Heart right ventricle (tissue), 16 donors: Measurements from ENCODE around the gene KY. TPM values are rescaled to one million over a fixed set of nuclear protein-coding genes. Genes with fewer than 3 reads are reported as not detected.
A peak's percentile ranks its signal among the peaks of the same experiment; 100 is the strongest.

Experiments
- ATAC-seq, 8 donors: fragments of 200-7000 bp; cut with Tn5 transposase; one replicate each; pipeline ENCODE4 v1.9.1; 2020; ENCODE audit warnings: mild to moderate bottlenecking in 8 of 8, moderate library complexity in 8 of 8, moderate number of reproducible peaks in 1 of 8
- DNase-seq, 2 donors: peaks; one replicate each; pipeline ENCODE4 v3.0.0-alpha.2; 2020
- H3K27ac ChIP-seq, 10 donors: fragments of 200-600 bp; sonication (generic) in 2 of 10; one replicate each; pipeline versions ENCODE4 v1.5.0 to v1.8.0; 2020 to 2022; ENCODE audit warnings: mild to moderate bottlenecking in 3 of 10
- H3K27me3 ChIP-seq, 7 donors: fragments of 200-600 bp; one replicate each; pipeline ENCODE4 v1.8.0; 2021 to 2022; ENCODE audit warnings: mild to moderate bottlenecking in 2 of 7
- H3K36me3 ChIP-seq, 9 donors: fragments of 200-600 bp; sonication (generic) in 1 of 9; one replicate each; pipeline versions ENCODE4 v1.5.0 to v1.8.0; 2020 to 2022; ENCODE audit warnings: mild to moderate bottlenecking in 2 of 9
- H3K4me1 ChIP-seq, 9 donors: fragments of 200-600 bp; sonication (generic) in 1 of 9; one replicate each; pipeline versions ENCODE4 v1.5.0 to v1.8.0; 2020 to 2022; ENCODE audit warnings: mild to moderate bottlenecking in 4 of 9
- H3K4me3 ChIP-seq, 10 donors: fragments of 200-600 bp; sonication (generic) in 2 of 10; one replicate each; pipeline versions ENCODE4 v1.5.0 to v1.8.0; 2020 to 2022; ENCODE audit warnings: mild to moderate bottlenecking in 7 of 10, moderate library complexity in 2 of 10
- H3K9me3 ChIP-seq, 11 donors: fragments of 200-600 bp in 10 of 11; sonication (generic) in 2 of 11; one replicate each; pipeline versions ENCODE4 v1.5.0 to v1.8.0; 2013 to 2022; ENCODE audit warnings: mild to moderate bottlenecking in 2 of 11, control low read depth in 1 of 11, moderate library complexity in 1 of 11
- WGBS, 2 donors: extraction: QIAGEN DNeasy Blood & Tissue Kit; methylation state at CpG; one replicate each; pipeline ENCODE4 v1.1.7; 2013; ENCODE audit warnings: inconsistent platforms in 1 of 2; 5-methylcytosine and 5-hydroxymethylcytosine counted together
- intact Hi-C, 10 donors: fragments of 100-400 bp; cut with DNase I; formaldehyde crosslinking; loops; one replicate each; pipeline versions ENCODE4 v1.11.1 to v1.14.2; 2022
- long read RNA-seq, 3 donors: library from polyadenylated mRNA; unstranded; transcript quantifications; one replicate each; pipeline ENCODE4 v2.0.0, GENCODE V29; 2020 to 2021
- polyA plus RNA-seq, 2 donors: library from polyadenylated mRNA; stranded (reverse); fragments of 200-250 nt; gene quantifications; one replicate each; pipeline ENCODE4 v1.2.3, GENCODE V29; 2013
- total RNA-seq, 10 donors: library from RNA; stranded (reverse); fragmentation: NEBNext Ultra II Directional in 3 of 10; extraction: Animal tissue kit (Norgen Biotek cat#: 25700) in 3 of 10; gene quantifications; one replicate each; pipeline versions ENCODE4 v1.2.1 to v1.2.4, GENCODE V29; 2021 to 2023
- TF ChIP-seq, protein P1 (sequence below), 9 donors: fragments of 200-600 bp; sonication (generic) in 2 of 9; IDR thresholded peaks; one replicate each; pipeline versions ENCODE4 v1.5.0 to v1.8.0; 2021 to 2022; ENCODE audit warnings: antibody characterized with exemption in 9 of 9, mild to moderate bottlenecking in 5 of 9, moderate library complexity in 1 of 9
- donor health status: Arrhythmogenic right ventricular cardiomyopathy.
- donor health status: ischemic (EF 13 %, LVEDD 7.1; RV severe dilation, severe dysfunction).
- donor health status: healthy with polysubstance abuse.
- donor health status: DM: no; HTN: yes; CAD: no.
- donor health status: DM: no; HTN: no; CAD: no.
- donor health status: ischemic (EF 25% LVEDD 6.9; RV normal size, moderate dysfunction).
- donor health status: ischemic (EF 25% LVEDD 5.7; RV mildly dilated, moderate dysfunction).
- donor health status: healthy.
- donor health status: DM: yes; HTN: yes; CAD: no.
- donor health status: Ischemic cardiomyopathy.
- donor health status: ischemic (EF 35%, LVEDD 5.7; RV mildly dilated, moderate dysfunction).
- donor health status: nonischemic (EF 11% LVEDD 7.7; RV severe dilation, severe dysfunction).
- donor health status: DM: yes; HTN: yes; CAD: no.
- donor health status: PGD.
- donor health status: ischemic (EF 29% LVEDD 5.4; RV normal size, mild dysfunction).
- donor health status: nonischemic (EF 23%, LVEDD 6.1; RV moderate dilation, normal function).

KY gene, protein sequence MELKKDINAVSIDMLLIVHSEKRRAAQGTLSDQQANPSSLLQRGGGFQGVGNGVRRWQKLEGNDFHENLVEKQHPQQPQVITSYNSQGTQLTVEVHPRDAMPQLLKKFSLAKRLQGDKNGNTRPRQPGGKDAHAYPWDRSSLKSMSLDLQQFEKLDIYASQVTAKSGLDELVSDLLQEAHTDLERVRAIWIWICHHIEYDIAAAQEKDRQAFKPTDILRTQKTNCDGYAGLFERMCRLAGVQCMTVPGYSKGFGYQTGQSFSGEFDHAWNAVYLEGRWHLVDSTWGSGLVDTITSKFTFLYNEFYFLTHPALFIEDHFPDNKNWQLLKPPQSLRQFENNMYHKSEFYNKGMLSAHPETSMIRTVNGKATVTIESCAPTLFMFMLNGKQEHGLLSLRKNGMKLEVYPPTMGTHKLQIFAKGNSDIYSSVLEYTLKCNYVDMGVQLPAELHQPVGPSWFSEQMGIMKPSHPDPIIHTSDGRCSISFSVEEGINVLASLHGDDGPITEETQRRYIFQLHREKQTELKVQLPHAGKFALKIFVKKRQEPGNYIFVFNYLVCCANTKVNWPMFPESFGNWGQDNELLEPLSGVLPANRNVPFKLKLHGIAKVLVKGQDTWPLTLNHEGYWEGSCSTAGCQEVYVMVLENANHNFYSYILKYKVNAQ
- total RNA-seq (10 to 100 TPM in 5 of 10 donors, 1 to 10 TPM in 5; 3.8 to 24.3 (median 10.5) TPM), polyA plus RNA-seq (1 to 10 TPM in 1 of 2 donors, under 1 TPM in 1; 0.46 to 3.4 TPM)
- long read RNA-seq, donor 1, partial matches to known transcripts = 0 of 7 reads
- long read RNA-seq, donor 1, other reads (novel, unspliced or antisense) = 7 of 7 reads
- long read RNA-seq, donor 2, partial matches to known transcripts = 1 of 8 reads
- long read RNA-seq, donor 2, other reads (novel, unspliced or antisense) = 5 of 8 reads
- long read RNA-seq, donor 3, partial matches to known transcripts = 0 of 2 reads
- long read RNA-seq, donor 3, other reads (novel, unspliced or antisense) = 1 of 2 reads

DNA sequence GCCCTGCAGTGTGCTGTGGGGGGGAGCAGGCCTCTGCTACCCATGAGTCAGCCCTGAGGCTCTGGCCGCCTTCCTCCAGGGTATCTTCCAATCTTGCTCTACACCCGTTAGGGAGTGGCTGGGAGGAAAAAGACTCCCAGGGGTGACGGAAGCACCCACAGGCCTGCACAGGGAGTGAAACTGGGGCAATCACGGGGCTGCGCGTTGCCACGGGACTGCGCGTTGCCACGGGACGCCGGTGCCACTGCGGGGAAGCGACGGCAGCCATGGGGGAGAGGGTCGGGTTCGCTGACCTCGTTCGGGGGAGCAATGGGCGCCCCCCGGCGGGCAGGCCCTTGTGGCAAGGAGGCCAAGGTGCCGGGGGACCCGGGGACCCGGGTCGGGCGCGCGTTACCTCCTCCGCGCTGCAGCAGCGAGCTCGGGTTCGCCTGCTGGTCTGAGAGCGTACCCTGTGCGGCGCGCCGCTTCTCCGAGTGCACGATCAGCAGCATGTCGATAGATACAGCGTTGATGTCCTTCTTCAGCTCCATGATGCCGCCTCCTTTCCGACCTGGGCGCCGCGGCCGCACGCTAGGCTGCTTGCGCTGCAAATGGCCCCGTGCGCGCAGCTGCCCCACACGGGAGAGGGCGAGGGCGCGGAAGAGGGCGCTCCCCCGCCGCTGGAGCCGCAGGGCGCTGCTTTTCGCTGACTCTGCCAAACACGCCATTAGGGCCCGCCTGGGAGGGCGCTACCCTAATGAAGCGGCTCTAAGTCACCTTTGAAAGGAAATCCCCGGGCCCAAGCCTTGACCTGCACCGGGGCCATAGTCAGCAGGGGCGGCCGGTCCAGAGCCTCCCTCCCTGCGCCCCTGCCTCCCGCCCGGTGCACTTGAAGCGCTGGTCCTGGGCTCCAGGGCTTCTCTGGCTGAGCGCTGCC lies at the start of gene KY:
Gene KY (minus strand): TSS at position 592 of the 916 bp plus-strand sequence. CDS start 62 bp downstream, at position 530.
- DNase-seq (peak; percentile 48 to 71), ATAC-seq (peak; percentile 85 to 95 (median 93))
- 2 to 4% methylated on average over 77 of the region's 77 CpGs for WGBS, 2 donors
- Histone ChIP-seq H3K4me3 (peak within 1 kb of the TSS; percentile 40 to 64 (median 58)), H3K36me3 (no peaks in the 10 kb centered on the region), H3K27me3 (peaks cover 0 to 24% (median 5%) of the 10 kb centered on the region in 7 donors), H3K4me1 (peaks cover 2 to 40% (median 15%) of the 10 kb centered on the region in 9 donors), H3K27ac (peak within 1 kb of the TSS; percentile 75 to 94 (median 88)), H3K9me3 (no peaks in the 10 kb centered on the region)
- intact Hi-C loops = loop anchor here in 6 of 10 donors (2.0 to 10.0 kb wide), 6 partner anchors 42 to 107 kb away; no protein-coding TSS in a partner anchor
- TF ChIP-seq, protein P1, sequence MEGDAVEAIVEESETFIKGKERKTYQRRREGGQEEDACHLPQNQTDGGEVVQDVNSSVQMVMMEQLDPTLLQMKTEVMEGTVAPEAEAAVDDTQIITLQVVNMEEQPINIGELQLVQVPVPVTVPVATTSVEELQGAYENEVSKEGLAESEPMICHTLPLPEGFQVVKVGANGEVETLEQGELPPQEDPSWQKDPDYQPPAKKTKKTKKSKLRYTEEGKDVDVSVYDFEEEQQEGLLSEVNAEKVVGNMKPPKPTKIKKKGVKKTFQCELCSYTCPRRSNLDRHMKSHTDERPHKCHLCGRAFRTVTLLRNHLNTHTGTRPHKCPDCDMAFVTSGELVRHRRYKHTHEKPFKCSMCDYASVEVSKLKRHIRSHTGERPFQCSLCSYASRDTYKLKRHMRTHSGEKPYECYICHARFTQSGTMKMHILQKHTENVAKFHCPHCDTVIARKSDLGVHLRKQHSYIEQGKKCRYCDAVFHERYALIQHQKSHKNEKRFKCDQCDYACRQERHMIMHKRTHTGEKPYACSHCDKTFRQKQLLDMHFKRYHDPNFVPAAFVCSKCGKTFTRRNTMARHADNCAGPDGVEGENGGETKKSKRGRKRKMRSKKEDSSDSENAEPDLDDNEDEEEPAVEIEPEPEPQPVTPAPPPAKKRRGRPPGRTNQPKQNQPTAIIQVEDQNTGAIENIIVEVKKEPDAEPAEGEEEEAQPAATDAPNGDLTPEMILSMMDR (IDR thresholded peaks at IDR 0.05) = peak in 6 of 9 donors; percentile 17 to 54 (median 42)

DNA sequence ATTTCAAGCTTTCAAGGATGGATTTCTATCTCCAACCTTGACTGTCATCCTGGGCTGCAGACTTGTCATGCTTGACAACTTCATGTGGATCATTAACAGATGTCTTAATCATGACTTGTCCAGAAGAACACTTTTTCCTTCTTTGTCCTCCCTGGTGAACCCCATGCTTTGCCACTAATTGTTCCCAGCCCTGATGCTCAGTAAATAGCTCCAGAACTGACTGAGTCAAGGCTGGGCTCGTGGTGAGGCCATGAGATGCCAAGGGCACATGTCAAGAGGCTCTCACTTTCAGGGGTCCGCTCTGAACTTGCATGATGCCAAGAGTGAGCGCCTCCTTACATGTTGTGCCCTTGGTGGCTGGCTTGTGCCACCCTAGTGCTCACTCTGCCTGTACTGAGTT lies 48.9 kb upstream of the KY start:
- H3K36me3 ChIP-seq = no peaks in the 10 kb centered on the region
- 75 to 84% methylated on average over 3 of the region's 3 CpGs for WGBS, 2 donors
- intact Hi-C loops = loop anchor here in 3 of 10 donors (5.0 to 10.0 kb wide), 3 partner anchors 52 to 55 kb away; no protein-coding TSS in a partner anchor
- H3K9me3 ChIP-seq = no peaks in the 10 kb centered on the region
- no peak overlapping the region for H3K4me3 ChIP-seq
- H3K27me3 ChIP-seq = no peaks in the 10 kb centered on the region
- DNase-seq (no peak), ATAC-seq (no peak)
- H3K4me1 ChIP-seq = peaks cover 0 to 50% (median 15%) of the 10 kb centered on the region in 9 donors
- peak overlapping the region in 1 of 10 donors; percentile 75 for H3K27ac ChIP-seq
- TF ChIP-seq, protein P1 (IDR thresholded peaks at IDR 0.05) = no peak

DNA sequence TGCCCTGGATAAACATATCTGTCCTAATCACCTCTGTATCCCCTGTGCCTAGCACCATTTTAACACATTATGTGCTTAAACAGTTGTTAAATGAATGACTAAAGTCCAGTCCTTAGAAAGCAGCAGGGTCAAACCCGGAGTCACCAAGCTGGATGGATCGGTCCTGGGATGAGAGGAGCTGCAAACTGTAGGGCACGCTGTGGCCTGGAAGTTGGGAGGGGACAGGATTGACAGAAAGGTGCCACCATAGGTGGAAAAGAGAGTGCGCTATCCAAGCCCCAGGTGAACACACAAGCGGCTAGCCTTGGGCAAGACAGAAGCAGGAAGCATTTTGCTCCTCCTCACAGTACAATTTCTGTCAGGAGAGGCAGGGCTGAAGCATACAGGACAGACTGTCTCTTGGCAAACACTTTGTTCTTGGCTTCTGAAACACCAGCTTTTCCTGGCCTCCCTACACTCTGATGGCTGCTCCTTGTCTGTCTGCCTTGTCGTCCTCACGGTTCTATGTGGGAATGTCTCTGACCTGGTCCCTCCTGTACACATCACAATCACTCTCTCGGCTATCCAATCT lies 48.4 kb upstream of the KY start:
- 71 to 76% methylated on average over 8 of the region's 8 CpGs for WGBS, 2 donors
- TF ChIP-seq, protein P1 (IDR thresholded peaks at IDR 0.05) = no peak
- ATAC-seq = peak in 1 of 8 donors; percentile 20
- H3K27ac ChIP-seq = peak overlapping the region in 5 of 10 donors; percentile 25 to 75 (median 64)
- H3K9me3 ChIP-seq = no peaks in the 10 kb centered on the region
- DNase-seq = no peak
- H3K27me3 ChIP-seq = no peaks in the 10 kb centered on the region
- H3K4me1 ChIP-seq = peaks cover 0 to 55% (median 18%) of the 10 kb centered on the region in 9 donors
- intact Hi-C loops = loop anchor here in 3 of 10 donors (5.0 to 10.0 kb wide), 3 partner anchors 52 to 56 kb away; no protein-coding TSS in a partner anchor
- H3K36me3 ChIP-seq = no peaks in the 10 kb centered on the region
- H3K4me3 ChIP-seq = no peak overlapping the region
